Measurements from ENCODE around the gene PTPN5.
A peak's percentile ranks its signal among the peaks of the same experiment; 100 is the strongest.
"Not testable (repeated sequence)": the region's sequence is repeated elsewhere in the genome, so short reads cannot be mapped to it uniquely, and the experiment has no call there.

The PTPN5 gene

DNA sequence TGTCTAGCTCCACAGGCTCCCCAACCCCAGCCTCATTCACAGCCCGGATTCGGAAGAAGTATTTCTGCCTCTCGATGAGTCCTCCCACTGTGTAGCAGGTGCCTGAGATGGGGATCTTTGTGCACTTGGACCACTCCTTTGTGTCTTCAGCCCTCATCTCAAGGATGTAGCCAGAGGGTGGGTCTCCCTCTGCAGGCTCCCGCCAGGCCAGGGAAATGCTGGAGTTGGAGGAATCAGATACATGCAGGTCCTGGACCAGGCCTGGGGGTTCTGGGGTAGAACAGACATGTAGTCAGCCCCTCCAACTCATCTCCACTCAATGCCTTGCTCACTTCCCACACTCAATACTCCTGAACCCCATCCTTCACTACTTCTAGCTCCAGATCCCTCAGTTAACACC, 82.2 kb downstream of the PTPN5 start:
- DNase-seq (ENCODE audit: low read depth), result no peak

DNA sequence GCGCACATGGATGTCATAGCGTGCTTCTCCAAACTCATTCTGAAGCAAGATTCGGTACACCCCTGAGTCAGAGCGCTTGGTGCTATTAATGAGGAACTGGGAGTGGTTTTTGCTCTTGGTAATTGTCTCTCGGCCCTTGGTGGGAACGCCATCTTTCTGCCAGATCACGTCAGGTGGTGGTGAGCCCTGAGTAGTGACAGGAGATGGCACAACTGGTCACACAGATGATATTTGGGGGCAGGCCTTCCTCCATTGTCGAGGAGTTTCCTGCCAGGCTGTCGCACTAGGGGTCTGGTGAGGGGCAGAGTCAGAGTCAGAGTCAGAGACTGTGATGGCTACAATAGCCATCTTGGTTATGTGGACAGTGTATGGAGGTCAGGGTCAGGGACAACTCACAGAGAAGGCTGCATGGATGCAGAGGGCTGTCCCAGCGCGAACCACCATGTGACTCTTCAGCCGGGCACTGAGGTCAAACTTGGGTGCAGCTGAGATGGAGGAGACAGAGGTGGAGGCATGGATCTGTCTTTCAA, 83.7 kb downstream of the PTPN5 start:
- no peak for DNase-seq (ENCODE audit: low read depth)

- DNase-seq (ENCODE audit: low read depth), result peak; percentile 44
Measured at GRCh38 chr11:18706330-18707243, 85.0 kb downstream of the PTPN5 start.

GRCh38 chr11:18705651-18706281, 85.8 kb downstream of the PTPN5 start:
- DNase-seq (ENCODE audit: low read depth), result no peak

DNA sequence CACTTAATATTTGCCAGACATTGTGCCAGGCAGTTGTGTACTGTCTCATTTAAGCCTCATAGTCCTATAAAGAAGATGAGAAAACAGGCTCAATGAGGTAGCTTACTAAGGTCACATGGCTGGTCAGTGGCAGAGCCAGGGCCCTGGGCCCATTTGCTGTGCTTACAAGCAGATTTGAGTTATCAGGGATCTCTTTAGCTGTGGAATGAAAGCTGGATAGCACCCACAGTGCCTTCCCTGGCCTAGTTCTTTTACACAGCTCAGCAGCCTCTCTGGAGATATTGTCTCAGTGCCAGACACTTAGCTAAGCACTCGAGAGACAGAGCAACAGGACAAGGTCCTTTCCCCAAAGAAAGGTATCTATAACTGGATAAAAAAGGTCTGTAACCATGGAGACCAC, 86.9 kb downstream of the PTPN5 start:
- no peak for DNase-seq (ENCODE audit: low read depth)

DNA sequence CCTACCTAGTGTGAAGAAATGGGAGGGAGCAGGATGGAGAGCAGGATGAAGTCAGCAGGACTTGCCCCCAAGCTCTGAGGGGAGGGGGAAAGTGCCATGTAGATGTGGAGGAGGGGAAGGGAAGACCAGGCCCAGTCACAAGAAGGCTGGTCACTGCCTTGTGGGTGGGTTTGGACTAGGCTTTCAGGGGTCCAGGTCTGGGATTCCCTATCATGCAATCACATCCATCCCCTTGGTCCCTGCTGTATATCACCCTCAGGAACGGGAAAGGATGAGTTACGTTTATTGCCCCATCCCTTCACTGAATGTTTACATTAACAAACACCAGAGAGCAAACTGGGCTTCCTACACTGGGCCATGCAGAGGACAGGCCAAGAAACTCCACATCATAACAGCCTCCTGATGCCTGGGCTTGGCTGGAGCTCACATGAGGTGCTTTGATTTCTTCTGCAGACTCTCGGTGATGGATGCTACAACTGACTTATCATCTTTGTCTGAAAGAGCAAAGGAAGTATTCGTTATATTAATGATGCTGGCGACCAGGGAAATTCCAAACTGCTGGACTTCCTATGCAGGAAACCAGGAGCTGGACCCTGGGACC, 87.5 kb downstream of the PTPN5 start:
- DNase-seq (ENCODE audit: low read depth), result no peak

DNA sequence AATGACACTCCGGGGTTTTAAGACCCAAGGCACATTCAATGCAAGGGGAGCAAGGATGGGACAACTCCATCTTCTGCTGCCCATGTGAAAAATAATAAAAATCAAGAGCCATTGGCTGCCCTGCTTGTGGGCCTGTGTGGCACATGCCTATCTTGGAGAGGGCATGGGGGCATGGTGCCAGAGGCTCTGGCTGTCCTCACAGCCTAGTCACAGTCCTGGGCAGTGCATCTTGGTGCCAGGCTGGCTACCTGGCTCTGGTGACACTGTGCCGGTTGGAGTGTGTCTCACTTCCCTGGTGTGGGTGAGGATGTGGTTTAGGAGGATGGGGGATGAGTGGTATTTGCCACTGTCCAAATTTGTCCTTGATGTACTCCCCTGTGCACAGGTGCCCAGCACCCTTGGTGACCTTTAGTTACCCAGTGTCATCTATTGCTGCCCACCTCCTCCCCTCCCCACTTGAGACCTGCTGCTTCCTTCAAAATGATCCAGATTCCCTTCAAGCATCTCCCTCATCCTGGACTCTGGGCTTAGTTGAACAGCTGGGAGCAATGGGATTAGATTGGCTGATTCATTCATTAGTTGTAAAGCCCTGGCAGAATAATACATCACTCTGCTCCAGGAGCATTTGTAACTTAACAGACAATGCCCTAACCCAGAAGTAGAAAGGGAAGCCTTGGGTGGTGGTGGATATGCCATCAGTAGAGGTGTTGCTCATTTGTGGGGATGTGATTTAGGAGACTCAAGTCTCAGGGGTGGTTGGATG, 88.4 kb downstream of the PTPN5 start:
- no peak for DNase-seq (ENCODE audit: low read depth)

- no peak for DNase-seq (ENCODE audit: low read depth)
Measured at GRCh38 chr11:18701614-18702216, 89.9 kb downstream of the PTPN5 start.

DNA sequence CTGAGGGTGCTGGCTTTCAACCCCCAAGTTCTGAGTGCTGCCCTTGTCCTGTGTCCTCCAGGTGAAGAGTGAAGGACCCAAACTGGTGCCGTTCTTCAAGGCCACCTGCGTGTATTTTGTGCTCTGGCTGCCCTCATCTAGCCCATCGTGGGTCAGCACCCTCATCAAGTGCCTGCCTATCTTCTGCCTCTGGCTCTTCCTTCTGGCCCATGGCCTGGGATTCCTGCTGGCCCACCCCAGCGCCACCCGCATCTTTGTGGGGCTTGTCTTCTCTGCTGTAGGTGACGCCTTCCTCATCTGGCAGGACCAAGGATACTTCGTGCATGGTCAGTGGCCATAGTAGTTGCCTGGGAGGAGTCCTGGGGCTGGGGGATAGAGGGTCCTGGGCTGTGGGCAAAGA, 90.7 kb downstream of the PTPN5 start:
- DNase-seq (ENCODE audit: low read depth), result no peak

DNA sequence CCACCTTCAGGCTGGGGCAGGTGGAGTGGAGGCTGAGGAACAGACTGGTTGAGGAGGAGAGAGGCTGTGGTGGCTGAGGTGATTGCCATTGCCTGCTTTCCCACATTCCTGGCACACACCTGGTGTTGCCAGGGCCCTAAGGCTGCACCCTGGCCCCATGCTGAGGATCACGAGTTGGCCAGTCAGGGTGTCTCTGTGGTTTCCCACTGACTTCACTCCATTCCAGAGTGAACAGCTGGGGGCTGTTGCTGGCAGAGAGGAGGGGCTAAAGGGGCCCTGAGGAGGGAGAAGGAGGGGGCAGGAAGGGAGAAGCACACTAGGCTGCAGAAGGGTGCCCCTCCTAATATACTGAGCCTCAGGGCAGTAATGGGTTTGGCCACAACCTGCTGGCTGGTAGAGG, 91.2 kb downstream of the PTPN5 start:
- no peak for DNase-seq (ENCODE audit: low read depth)

GRCh38 chr11:18699848-18700261, 91.7 kb downstream of the PTPN5 start:
- no peak for DNase-seq (ENCODE audit: low read depth)

DNA sequence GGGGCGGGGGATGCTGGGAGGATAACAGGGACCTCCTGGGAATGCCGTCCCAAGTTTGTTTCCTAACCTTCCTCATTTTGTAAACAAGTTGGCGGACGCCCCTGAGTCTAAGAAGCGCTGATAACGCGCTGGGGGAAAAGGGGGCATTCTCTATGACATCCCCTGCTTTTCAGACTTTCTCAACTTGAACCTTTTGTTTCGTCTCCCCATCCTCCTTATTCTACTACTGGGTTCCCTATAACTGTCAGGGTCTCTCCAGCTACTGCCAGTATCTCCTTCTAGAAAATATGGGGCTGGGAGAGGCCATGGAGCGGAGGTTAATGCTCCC, 92.4 kb downstream of the PTPN5 start:
- no peak for DNase-seq (ENCODE audit: low read depth)

DNA sequence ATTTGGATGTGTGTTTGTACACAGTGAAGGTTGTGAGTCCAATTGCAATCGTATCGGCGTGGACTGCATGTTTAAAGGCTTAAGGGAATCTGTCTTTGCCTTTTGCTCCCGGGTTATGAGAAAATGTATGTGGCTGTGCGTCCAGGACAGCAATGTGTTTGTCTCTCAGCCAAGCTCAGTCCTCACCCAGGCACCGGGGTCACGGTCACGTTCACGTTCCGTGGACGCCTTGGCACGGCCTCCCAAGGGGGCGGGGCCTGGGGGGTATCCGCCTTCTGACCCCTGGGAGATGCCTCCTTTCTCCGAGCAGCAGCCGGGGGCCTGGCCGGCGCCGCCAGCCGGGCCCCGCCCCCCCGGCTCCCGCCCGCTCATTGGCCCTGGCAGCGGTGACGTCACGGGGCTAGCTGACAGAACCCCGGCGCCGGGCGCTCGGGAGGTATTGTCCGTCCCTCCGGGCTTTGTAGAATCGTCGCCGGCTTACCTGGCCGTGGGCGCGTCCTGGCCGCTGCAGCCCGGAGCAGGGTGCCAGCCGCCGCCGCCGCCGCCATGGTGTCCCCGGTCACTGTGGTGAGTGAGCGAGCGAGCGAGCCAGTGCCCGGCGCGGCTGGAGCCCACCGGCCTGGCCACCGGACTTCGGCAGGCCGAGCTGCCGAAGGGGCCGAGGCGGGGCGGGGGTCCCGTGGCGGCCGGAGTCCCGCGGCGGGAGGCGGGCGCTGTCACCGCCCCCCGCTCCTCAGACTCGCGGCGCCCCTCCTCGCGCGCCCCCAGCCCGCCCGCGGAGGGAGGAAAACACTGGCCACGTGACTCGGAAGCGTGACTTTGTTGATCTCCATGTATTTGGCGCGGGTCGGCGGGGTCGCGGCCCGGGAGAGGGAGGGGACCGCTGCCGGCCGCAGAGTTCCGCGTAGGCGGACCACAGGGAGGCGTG, 93.0 kb downstream of the PTPN5 start, which contains the start of gene TMEM86A:
Gene TMEM86A, plus strand, starts transcription at position 439 of the 928 bp plus-strand sequence. Its CDS starts 108 bp downstream, at position 547.
- peak; percentile 87 for DNase-seq (ENCODE audit: low read depth)

DNA sequence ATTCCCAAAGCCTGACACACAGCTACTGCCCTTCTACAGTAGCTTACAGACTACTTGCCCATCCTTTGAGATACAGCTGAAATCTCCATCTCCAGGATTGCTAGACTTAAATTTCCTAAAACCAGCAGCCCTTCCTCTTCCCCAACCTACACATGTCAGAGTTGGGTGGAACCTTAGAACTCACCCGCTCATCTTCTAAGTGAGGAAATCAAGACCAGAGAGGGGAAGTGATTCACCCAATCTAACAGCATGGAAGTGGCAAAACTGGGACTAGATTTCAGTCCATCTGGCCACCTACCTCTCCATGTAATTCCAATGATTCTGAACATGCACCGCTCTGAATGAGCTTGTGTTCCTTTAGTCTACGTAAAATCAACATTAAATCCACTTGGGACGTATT, 94.0 kb downstream of the PTPN5 start:
- no peak for DNase-seq (ENCODE audit: low read depth)

DNA sequence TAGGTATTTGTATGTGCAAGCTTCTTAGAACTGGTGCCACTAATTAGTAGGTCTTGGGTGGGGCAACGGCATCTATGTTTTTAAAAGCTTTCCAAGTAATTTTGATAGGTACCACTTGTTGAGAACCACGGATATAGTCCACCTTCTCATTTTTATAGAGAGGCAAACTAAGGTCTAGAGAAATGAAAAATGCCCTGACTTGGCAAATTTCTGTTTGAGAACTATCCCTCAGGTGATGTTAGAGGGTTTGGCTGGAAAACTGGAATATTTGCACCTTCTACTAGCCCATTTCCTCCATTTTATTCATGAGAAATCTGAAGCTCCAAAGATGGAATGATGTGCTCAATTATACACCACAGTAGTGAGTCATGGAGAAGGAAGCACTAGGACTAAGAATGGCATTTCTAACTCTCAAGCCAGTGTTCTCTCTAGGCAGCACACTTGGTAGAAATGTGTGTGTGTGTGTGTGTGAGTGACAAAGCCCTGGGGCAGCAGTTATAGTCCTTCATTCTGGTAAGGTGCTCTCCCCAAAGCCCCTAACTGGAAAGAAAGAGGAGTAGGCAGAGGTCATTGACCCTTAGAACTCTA, 94.9 kb downstream of the PTPN5 start:
- DNase-seq (ENCODE audit: low read depth), result no peak

GRCh38 chr11:18692941-18693760, 98.4 kb downstream of the PTPN5 start:
- no peak for DNase-seq (ENCODE audit: low read depth)

DNA sequence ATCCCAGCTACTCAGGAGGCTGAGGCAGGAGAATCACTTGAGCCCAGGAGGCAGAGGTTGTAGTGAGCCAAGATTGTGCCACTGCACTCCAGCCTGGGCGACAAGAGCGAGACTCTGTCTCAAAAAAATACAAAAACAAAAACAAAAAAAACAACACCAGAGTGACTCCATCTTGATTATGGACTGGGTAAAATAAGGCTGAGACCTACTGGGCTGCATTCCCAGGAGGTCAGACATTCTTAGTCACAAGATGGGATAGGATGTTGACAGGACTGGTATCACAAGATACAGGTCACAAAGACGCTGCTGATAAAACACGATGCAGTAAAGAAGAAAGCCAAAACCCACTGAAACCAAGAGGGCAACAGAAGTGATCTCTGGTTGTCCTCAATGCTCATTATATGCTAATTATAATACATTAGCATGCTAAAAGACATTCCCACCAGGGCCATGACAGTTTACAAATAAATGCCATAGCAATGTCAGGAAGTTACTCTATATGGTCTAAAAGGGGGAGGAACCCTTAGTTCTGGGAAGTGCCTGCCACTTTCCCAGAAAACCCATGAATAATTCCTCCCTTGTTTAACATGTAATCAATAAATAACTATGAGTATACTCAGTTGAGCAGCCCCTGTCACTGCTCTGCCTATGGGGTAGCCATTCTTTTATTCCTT, 100.0 kb downstream of the PTPN5 start:
- not testable (repeated sequence) for DNase-seq (ENCODE audit: low read depth)

- no peak for DNase-seq (ENCODE audit: low read depth)
Measured at GRCh38 chr11:18684267-18684666, 107.3 kb downstream of the PTPN5 start.

DNA sequence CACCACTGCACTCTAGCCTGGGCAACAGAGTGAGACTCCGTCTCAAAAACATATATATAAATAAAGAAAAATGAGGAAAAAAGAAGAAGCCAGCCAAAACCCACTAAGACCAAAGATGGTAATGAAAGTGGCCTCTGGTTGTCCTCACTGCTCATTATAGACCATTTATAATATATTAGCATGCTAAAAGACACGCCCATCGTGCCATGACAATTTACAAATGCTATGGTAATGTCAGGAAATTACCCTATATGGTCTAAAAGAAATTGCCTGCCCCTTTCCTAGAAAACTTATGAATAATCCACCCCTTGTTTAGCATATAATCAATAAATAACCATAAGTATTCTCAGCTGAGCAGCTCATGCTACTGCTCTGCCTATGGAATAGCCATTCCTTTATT, 109.1 kb downstream of the PTPN5 start:
- no peak for DNase-seq (ENCODE audit: low read depth)

Measured in stimulated activated CD4-positive, alpha-beta T cell treated with anti-CD3 and anti-CD28 coated beads, Interleukin-2, amount 100 ng/mL, for 4 hours (primary cell).